OCI-LY1 (cell line): ENCODE measurements around the gene LRRC73.

Source experiments
- H2AFZ ChIP-seq: fragments of 200-600 bp; sonication (generic), shearing (Covaris generic); 2 replicates; pipeline ENCODE4 v1.6.0; 2014; ENCODE audit warnings: antibody characterized with exemption, mild to moderate bottlenecking, low read length
- H3F3A ChIP-seq: fragments of 200-600 bp; sonication (generic), shearing (Covaris generic); 2 replicates; pipeline ENCODE4 v1.6.0; 2014; ENCODE audit warnings: mild to moderate bottlenecking, antibody characterized with exemption, low read length, moderate library complexity; ENCODE audit not compliant: insufficient read depth
- H3K27ac ChIP-seq: fragments of 200-600 bp; sonication (generic); 2 replicates; pipeline ENCODE4 v1.5.1; 2014; ENCODE audit warnings: low read length, mixed run types, mild to moderate bottlenecking, low read depth; ENCODE audit not compliant: poor library complexity, severe bottlenecking
- H3K27me3 ChIP-seq: fragments of 200-600 bp; sonication (generic); 2 replicates; pipeline ENCODE4 v1.6.0; 2014; ENCODE audit warnings: antibody characterized with exemption, mild to moderate bottlenecking, low read length, moderate library complexity; ENCODE audit not compliant: insufficient read depth
- H3K36me3 ChIP-seq: fragments of 200-600 bp; sonication (generic); 2 replicates; pipeline ENCODE4 v1.6.1; 2014; ENCODE audit warnings: mild to moderate bottlenecking, antibody characterized with exemption, low read length, moderate library complexity, mixed read lengths; ENCODE audit not compliant: insufficient read depth
- H3K4me1 ChIP-seq: fragments of 200-600 bp; sonication (generic); 2 replicates; pipeline ENCODE4 v1.5.1; 2014; ENCODE audit warnings: mild to moderate bottlenecking, low read length, moderate library complexity; ENCODE audit not compliant: insufficient read depth, severe bottlenecking
- H3K4me2 ChIP-seq: fragments of 200-600 bp; sonication (generic), shearing (Covaris generic); 2 replicates; pipeline ENCODE4 v1.6.1; 2014; ENCODE audit warnings: low read length
- H3K4me3 ChIP-seq: fragments of 200-600 bp; sonication (generic); 2 replicates; pipeline ENCODE4 v1.5.1; 2014; ENCODE audit warnings: low read length, low read depth, mild to moderate bottlenecking, mixed read lengths; ENCODE audit not compliant: poor library complexity, severe bottlenecking
- H3K79me2 ChIP-seq: fragments of 200-600 bp; shearing (Covaris generic); 2 replicates; pipeline ENCODE4 v1.6.1; 2016; ENCODE audit warnings: mixed run types, low read length, mixed read lengths; ENCODE audit not compliant: insufficient read depth
- H3K9ac ChIP-seq: fragments of 200-600 bp; sonication (generic), shearing (Covaris generic); 2 replicates; pipeline ENCODE4 v1.6.1; 2014; ENCODE audit warnings: mild to moderate bottlenecking, low read length, mixed read lengths
- H3K9me2 ChIP-seq: fragments of 200-600 bp; sonication (generic), shearing (Covaris generic); 2 replicates; pipeline ENCODE4 v1.6.1; 2014; ENCODE audit warnings: low read depth, mild to moderate bottlenecking, low read length, mixed read lengths
- H3K9me3 ChIP-seq: fragments of 200-600 bp; shearing (Covaris generic); 2 replicates; pipeline ENCODE4 v1.6.1; 2014; ENCODE audit warnings: low read length, mixed read lengths
- H4K20me1 ChIP-seq: fragments of 200-600 bp; sonication (generic), shearing (Covaris generic); 2 replicates; pipeline ENCODE4 v1.6.0; 2016; ENCODE audit warnings: mild to moderate bottlenecking, low read length; ENCODE audit not compliant: insufficient read depth
- EZH2 ChIP-seq: fragments of 200-600 bp; sonication (generic), shearing (Covaris generic); IDR thresholded peaks from 2 replicates; pipeline ENCODE4 v1.8.0; 2017; ENCODE audit warnings: borderline replicate concordance, mixed run types, mild to moderate bottlenecking, antibody characterized with exemption, low read length, moderate library complexity, mixed read lengths
- TF ChIP-seq, protein P1 (sequence below): fragments of 200-600 bp; sonication (generic), shearing (Covaris generic); IDR thresholded peaks from 2 replicates; pipeline ENCODE4 v1.5.1; 2017; ENCODE audit warnings: mild to moderate bottlenecking, antibody characterized with exemption, low read length, moderate library complexity, mixed read lengths

LRRC73 gene

DNA sequence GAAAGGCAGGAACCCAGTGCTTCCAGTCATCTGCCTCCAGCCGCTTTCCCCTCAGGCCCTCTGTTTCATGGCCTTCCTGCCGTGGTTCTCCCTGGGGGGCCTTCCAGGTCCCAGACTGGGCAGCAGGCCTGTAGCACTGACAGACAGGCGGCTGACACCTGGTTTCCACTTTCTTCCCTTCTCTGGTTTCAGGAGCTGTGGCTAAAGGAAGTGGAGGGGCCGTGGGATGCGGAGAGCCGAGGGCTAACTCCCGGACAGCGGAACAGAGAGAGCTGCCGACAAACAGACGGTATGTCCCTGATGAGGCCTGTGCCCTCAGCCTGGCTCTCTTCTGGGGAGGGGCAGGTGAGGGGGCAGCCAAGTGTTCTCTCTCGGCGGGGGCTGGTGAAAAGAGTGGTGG is 12.5 kb downstream of the LRRC73 start:
- Histone ChIP-seq H3K4me1 (peaks cover 5% of the 10 kb centered on the region), H3K9me3 (no peaks in the 10 kb centered on the region), H2AFZ (no peak overlapping the region), H3F3A (no peaks in the 10 kb centered on the region), H3K4me2 (no peak overlapping the region), H3K27ac (no peak overlapping the region), H3K4me3 (no peak overlapping the region), H3K79me2 (no peaks in the 10 kb centered on the region), H3K36me3 (peaks cover 24% of the 10 kb centered on the region; the same call in 1 of the 2 replicates), H3K27me3 (no peaks in the 10 kb centered on the region), H4K20me1 (no peaks in the 10 kb centered on the region), H3K9ac (no peak overlapping the region), H3K9me2 (no peaks in the 10 kb centered on the region)
- TF ChIP-seq EZH2 = no peak
- TF ChIP-seq, protein P1, sequence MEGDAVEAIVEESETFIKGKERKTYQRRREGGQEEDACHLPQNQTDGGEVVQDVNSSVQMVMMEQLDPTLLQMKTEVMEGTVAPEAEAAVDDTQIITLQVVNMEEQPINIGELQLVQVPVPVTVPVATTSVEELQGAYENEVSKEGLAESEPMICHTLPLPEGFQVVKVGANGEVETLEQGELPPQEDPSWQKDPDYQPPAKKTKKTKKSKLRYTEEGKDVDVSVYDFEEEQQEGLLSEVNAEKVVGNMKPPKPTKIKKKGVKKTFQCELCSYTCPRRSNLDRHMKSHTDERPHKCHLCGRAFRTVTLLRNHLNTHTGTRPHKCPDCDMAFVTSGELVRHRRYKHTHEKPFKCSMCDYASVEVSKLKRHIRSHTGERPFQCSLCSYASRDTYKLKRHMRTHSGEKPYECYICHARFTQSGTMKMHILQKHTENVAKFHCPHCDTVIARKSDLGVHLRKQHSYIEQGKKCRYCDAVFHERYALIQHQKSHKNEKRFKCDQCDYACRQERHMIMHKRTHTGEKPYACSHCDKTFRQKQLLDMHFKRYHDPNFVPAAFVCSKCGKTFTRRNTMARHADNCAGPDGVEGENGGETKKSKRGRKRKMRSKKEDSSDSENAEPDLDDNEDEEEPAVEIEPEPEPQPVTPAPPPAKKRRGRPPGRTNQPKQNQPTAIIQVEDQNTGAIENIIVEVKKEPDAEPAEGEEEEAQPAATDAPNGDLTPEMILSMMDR = no peak

DNA sequence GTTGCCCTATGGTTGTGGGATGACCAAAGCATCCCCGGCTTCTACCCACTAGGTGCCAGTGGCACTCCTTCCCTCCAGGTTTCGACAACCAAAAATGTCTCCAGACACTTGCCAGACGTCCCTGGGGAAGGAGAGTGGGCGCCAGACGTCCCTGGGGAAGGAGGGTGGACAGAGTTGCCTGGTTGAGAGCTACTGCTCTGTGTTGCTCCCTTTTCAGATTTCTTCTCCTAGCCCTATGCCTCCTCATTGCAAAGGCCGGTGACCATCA is 13.1 kb downstream of the LRRC73 start:
- no peaks in the 10 kb centered on the region for H3K27me3 ChIP-seq
- no peak overlapping the region for H2AFZ ChIP-seq
- H3K9me3 ChIP-seq = no peaks in the 10 kb centered on the region
- H3K4me2 ChIP-seq = no peak overlapping the region
- H3K27ac ChIP-seq = no peak overlapping the region
- H3K9ac ChIP-seq = no peak overlapping the region
- no peaks in the 10 kb centered on the region for H3F3A ChIP-seq
- no peaks in the 10 kb centered on the region for H4K20me1 ChIP-seq
- no peaks in the 10 kb centered on the region for H3K79me2 ChIP-seq
- no peaks in the 10 kb centered on the region for H3K9me2 ChIP-seq
- TF ChIP-seq, protein P1 = no peak
- TF ChIP-seq EZH2 = no peak
- peaks cover 21% of the 10 kb centered on the region; the same call in 1 of the 2 replicates for H3K36me3 ChIP-seq
- H3K4me1 ChIP-seq = peaks cover 6% of the 10 kb centered on the region
- no peak overlapping the region for H3K4me3 ChIP-seq

DNA sequence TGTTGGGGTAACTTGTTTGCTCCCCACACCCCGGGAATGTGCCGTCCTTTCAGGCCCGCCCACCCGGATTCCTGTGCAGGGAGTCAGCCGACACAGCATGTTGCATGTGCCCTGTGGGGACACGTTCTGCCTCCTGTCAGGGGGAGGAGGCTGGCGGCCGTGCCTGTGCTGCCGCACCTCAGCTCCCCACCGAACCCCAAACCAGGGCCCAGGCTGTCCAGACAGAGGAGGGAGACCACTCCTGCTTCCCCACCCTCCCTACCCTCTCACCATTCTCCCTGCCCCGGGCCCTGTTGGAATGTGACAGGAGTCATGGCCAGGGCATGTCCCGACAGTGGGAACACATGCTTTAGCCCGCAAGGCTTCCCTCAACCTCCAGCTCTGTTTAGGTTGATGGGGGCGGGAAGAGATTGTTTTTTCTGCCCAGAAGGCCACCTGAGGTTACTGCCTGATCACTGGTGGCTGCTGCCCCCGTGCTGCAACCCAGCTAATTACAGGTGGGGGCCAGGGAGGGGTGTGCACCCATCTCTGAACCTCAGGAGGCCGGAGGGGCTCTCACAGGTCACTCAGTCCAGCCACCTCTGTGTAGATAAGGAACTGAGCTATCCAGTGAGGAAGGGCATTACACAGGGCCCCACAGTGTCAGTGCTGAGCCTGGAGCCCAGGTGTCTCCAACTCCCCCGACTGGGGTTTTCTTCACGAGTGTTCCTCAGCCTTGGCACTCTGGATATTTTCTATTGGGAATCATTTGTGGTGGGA is 13.6 kb downstream of the LRRC73 start:
- H3K79me2 ChIP-seq = no peaks in the 10 kb centered on the region
- no peaks in the 10 kb centered on the region for H3K9me2 ChIP-seq
- H3K9ac ChIP-seq = no peak overlapping the region
- H3K4me3 ChIP-seq = no peak overlapping the region
- H3F3A ChIP-seq = no peaks in the 10 kb centered on the region
- no peaks in the 10 kb centered on the region for H3K9me3 ChIP-seq
- no peaks in the 10 kb centered on the region for H4K20me1 ChIP-seq
- H3K27ac ChIP-seq = no peak overlapping the region
- H3K4me1 ChIP-seq = peaks cover 6% of the 10 kb centered on the region
- H3K4me2 ChIP-seq = no peak overlapping the region
- no peaks in the 10 kb centered on the region for H3K27me3 ChIP-seq
- H2AFZ ChIP-seq = no peak overlapping the region
- TF ChIP-seq, protein P1 = peak; percentile 47
- TF ChIP-seq EZH2 = no peak
- H3K36me3 ChIP-seq = peaks cover 21% of the 10 kb centered on the region; the same call in 1 of the 2 replicates
